HepG2 (cell line): Measurements from ENCODE around the gene BACH1. TPM values are rescaled to one million over a fixed set of nuclear protein-coding genes. Genes with fewer than 3 reads are reported as not detected.
A peak's percentile ranks its signal among the peaks of the same experiment; 100 is the strongest.

Source experiments
- ATAC-seq: fragments of 200-7000 bp; cut with Tn5 transposase; 3 replicates; pipeline ENCODE4 v1.9.1; 2020; ENCODE audit warnings: mild to moderate bottlenecking, moderate library complexity
- BruUV-seq: library from RNA; stranded (reverse); fragments of 400-500 nt; replicated peaks from 2 replicates; lab custom pipeline; 2021; lab: Mats Ljungman, UMichigan
- CTCF ChIA-PET: fragments of 300-600 bp; formaldehyde crosslinking; extraction: SDS; loops from one replicate; lab custom pipeline; 2021; ENCODE audit warnings: low total read pairs, inconsistent platforms, low intra/inter-chr PET ratio; lab: Yijun Ruan, JAX
- POLR2A ChIA-PET: fragments of 350-600 bp; sonication (Branson Sonifier 250); formaldehyde crosslinking; loops from one replicate; lab custom pipeline; 2020; ENCODE audit warnings: antibody characterized with exemption, inconsistent platforms; lab: Yijun Ruan, JAX
- DNase-seq: peaks from one replicate; pipeline ENCODE4 v3.0.0-alpha.2; 2015; ENCODE audit warnings: low spot score
- FAIRE-seq: peaks from 3 replicates; lab custom pipeline; 2011; peaks lifted over from hg19 to GRCh38; lab: Jason Lieb, UNC
- H2AFZ ChIP-seq: one replicate; pipeline ENCODE4 v1.6.1; 2011; ENCODE audit warnings: low read length, inconsistent platforms
- H3K27ac ChIP-seq: fragments of 300-600 bp; 3 replicates; pipeline ENCODE4 v1.8.0; 2011; ENCODE audit warnings: mixed run types, mild to moderate bottlenecking, mixed read lengths, low read length, inconsistent platforms; ENCODE audit not compliant: insufficient read depth; ENCODE audit errors: extremely low read length
- H3K27me3 ChIP-seq, 2 experiments: fragments of 200-600 bp in 1 of 2; 2 replicates in 1 of 2; 3 replicates in 1 of 2; pipeline versions ENCODE4 v1.6.0 to v1.8.0; 2011; ENCODE audit warnings: low read length in 2 of 2, mild to moderate bottlenecking in 2 of 2, moderate library complexity in 2 of 2, inconsistent platforms in 1 of 2; ENCODE audit not compliant: insufficient read depth in 2 of 2, control insufficient read depth in 1 of 2
- H3K36me3 ChIP-seq, 2 experiments: fragments of 200-600 bp in 1 of 2; replicated peaks in 1 of 2; 2 replicates in 1 of 2; 3 replicates in 1 of 2; pipeline versions ENCODE4 v1.5.1 to v1.8.0; 2011; ENCODE audit warnings: low read length in 2 of 2, inconsistent platforms in 1 of 2; ENCODE audit not compliant: insufficient read depth in 2 of 2, control insufficient read depth in 1 of 2
- H3K4me1 ChIP-seq: 2 replicates; pipeline ENCODE4 v1.5.1; 2012; ENCODE audit warnings: low read length, inconsistent platforms; ENCODE audit not compliant: insufficient read depth
- H3K4me2 ChIP-seq: 2 replicates; pipeline ENCODE4 v1.6.0; 2011; ENCODE audit warnings: low read depth, low read length, inconsistent platforms
- H3K4me3 ChIP-seq, 3 experiments: fragments of 200-600 bp in 1 of 3; sonication (generic), shearing (Covaris generic) in 1 of 3; replicated peaks in 1 of 3; 2 replicates each; pipeline ENCODE4 v1.5.1; 2011 to 2016; ENCODE audit warnings: low read length in 3 of 3, inconsistent platforms in 2 of 3, low read depth in 2 of 3, mild to moderate bottlenecking in 2 of 3, control low read depth in 1 of 3, mixed read lengths in 1 of 3; ENCODE audit not compliant: insufficient read depth in 1 of 3
- H3K79me2 ChIP-seq: one replicate; pipeline ENCODE4 v1.6.1; 2011; ENCODE audit warnings: low read length, inconsistent platforms; ENCODE audit not compliant: insufficient read depth
- H3K9ac ChIP-seq: 2 replicates; pipeline ENCODE4 v1.6.0; 2011; ENCODE audit warnings: mild to moderate bottlenecking, low read depth, low read length, inconsistent platforms; ENCODE audit not compliant: insufficient read depth
- H3K9me3 ChIP-seq: 2 replicates; pipeline ENCODE4 v1.5.1; 2012; ENCODE audit warnings: mild to moderate bottlenecking, low read length
- H4K20me1 ChIP-seq: 2 replicates; pipeline ENCODE4 v1.6.0; 2011; ENCODE audit warnings: inconsistent platforms, mild to moderate bottlenecking, low read length, moderate library complexity; ENCODE audit not compliant: insufficient read depth
- CBX1 ChIP-seq: IDR thresholded peaks from one replicate; pipeline ENCODE4 v1.6.1; 2016; ENCODE audit warnings: antibody characterized with exemption, low read depth
- CEBPB ChIP-seq: IDR thresholded peaks from 2 replicates; pipeline ENCODE4 v1.6.1; 2011; ENCODE audit warnings: low read depth, low read length, improper control_type of control experiment, borderline replicate concordance
- CEBPG ChIP-seq: IDR thresholded peaks from 2 replicates; pipeline ENCODE4 v1.6.1; 2016
- FOXA3 ChIP-seq: IDR thresholded peaks from 2 replicates; pipeline ENCODE4 v1.6.1; 2016; ENCODE audit warnings: missing genetic modification reagents, missing compliant biosample characterization
- GFI1 ChIP-seq: sonication (generic); formaldehyde crosslinking; IDR thresholded peaks from 2 replicates; pipeline ENCODE4 v1.5.0; 2020; ENCODE audit warnings: missing genetic modification reagents, mild to moderate bottlenecking, borderline replicate concordance
- HIVEP1 ChIP-seq: sonication (generic); formaldehyde crosslinking; IDR thresholded peaks from 2 replicates; pipeline ENCODE4 v1.4.0; 2020; ENCODE audit warnings: mild to moderate bottlenecking, missing genetic modification reagents
- HMG20B ChIP-seq: conservative IDR thresholded peaks from 2 replicates; pipeline ENCODE4 v1.6.1; 2016; ENCODE audit warnings: missing genetic modification reagents, missing compliant biosample characterization
- NKX3-1 ChIP-seq: sonication (generic); formaldehyde crosslinking; IDR thresholded peaks from 2 replicates; pipeline ENCODE4 v1.5.0; 2020; ENCODE audit warnings: missing genetic modification reagents
- NR2C2 ChIP-seq: sonication (generic); formaldehyde crosslinking; IDR thresholded peaks from 2 replicates; pipeline ENCODE4 v1.4.0; 2020; ENCODE audit warnings: missing genetic modification reagents, mild to moderate bottlenecking, moderate library complexity, borderline replicate concordance
- RFX3 ChIP-seq: IDR thresholded peaks from 2 replicates; pipeline ENCODE4 v1.6.1; 2016; ENCODE audit warnings: missing biosample characterization, missing genetic modification reagents
- SNRNP70 ChIP-seq: fragments of 200-400 bp; formaldehyde crosslinking; IDR thresholded peaks from 2 replicates; pipeline ENCODE4 v1.6.1; 2017; ENCODE audit warnings: mild to moderate bottlenecking, low read depth, low read length, moderate library complexity
- SOX5 ChIP-seq: IDR thresholded peaks from 2 replicates; pipeline ENCODE4 v1.6.1; 2016; ENCODE audit warnings: borderline replicate concordance
- ZNF251 ChIP-seq: sonication (generic); formaldehyde crosslinking; IDR thresholded peaks from 2 replicates; pipeline ENCODE4 v1.9.0; 2021; ENCODE audit warnings: mild to moderate bottlenecking, missing genetic modification reagents
- ZNF7 ChIP-seq: IDR thresholded peaks from 2 replicates; pipeline ENCODE4 v1.6.1; 2016; ENCODE audit warnings: missing biosample characterization, missing genetic modification reagents
- WGBS: methylation state at CpG from one replicate; pipeline ENCODE4 v1.1.6; 2017; ENCODE audit warnings: low lambda C conversion rate; 5-methylcytosine and 5-hydroxymethylcytosine counted together
- in situ Hi-C: cut with HindIII; loops from 2 replicates; pipeline ENCODE4 v1.10.0; 2017; ENCODE audit warnings: low pct_unique_long_range_greater_than_20kb; ENCODE audit not compliant: extremely low pct_ligation_motif_present
- intact Hi-C: fragments of 100-400 bp; cut with micrococcal nuclease; formaldehyde crosslinking; loops from one replicate; pipeline ENCODE4 v1.10.0; 2022; ENCODE audit not compliant: unreplicated experiment
- polyA plus RNA-seq, 8 experiments: library from polyadenylated mRNA; depleted of rRNA in 3 of 8; stranded (reverse) in 7 of 8; unstranded in 1 of 8; fragments of >200 nt; fragmentation: Illumina TruSeq in 4 of 8; extraction: Trizol in 4 of 8; gene quantifications; 2 replicates each; pipeline versions ENCODE4 v1.2.1 to v1.2.3, GENCODE V29; 2011 to 2016; ENCODE audit warnings: low read depth in 4 of 8, missing spikeins in 1 of 8, mixed read lengths in 1 of 8; ENCODE audit not compliant: insufficient read depth in 1 of 8
- total RNA-seq, 5 experiments: library from RNA; depleted of rRNA; stranded (reverse); fragments of >200 nt; fragmentation: Illumina TruSeq; extraction: Trizol; gene quantifications; 2 replicates each; pipeline ENCODE4 v1.2.3, GENCODE V29; 2016; ENCODE audit warnings: low read depth in 1 of 5
- TF ChIP-seq, protein P1 (sequence below): sonication (generic); formaldehyde crosslinking; IDR thresholded peaks from 2 replicates; pipeline ENCODE4 v1.5.0; 2020; ENCODE audit warnings: missing genetic modification reagents

BACH1 gene
- total and polyA plus RNA-seq, 2 of the 13 experiments (the other 11 are each of a cell fraction or from before 2014, with no cell fraction given) = 16.5 to 51.7 TPM

DNA sequence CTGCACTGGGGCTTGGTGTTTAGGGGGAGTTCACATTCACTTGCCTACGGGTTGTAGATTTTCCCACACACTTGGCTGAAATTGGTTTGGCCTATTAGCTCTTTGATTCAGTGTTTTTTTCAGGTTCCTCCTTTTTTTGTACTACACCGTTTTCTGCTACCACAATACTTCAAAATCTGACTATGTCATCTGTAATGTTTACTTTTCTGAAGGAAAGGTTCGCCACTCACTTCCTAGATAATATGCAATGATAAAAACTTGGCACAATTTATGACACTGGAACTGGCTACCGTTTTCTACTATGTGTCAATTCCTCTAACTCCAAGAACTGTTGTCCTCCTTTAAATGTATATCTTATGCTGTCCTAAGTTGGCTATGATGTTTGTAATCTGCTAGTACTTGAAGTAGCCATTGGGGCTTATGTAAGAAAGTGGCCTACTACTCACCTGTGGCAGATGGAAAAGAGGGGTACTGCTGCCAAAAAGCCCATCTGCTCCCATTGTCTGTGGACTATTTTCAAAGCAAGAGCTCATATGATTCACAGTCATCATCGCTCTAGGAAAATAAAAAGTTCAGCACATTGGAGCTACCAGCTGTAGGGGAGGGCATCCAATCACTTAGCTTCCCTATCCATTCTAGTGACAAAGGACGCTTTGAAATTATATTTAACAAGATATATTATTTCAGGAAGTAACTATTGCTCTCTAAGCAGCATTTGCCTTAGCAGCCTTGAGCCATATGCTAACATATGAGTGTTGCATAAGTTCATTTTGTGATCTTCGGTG, 42.4 kb upstream of the BACH1 start:
- no TSS peak for BruUV-seq
- in situ Hi-C loops (no loop called here), intact Hi-C loops (no loop called here)
- H3K4me1 ChIP-seq = peaks cover 30% of the 10 kb centered on the region
- no peak overlapping the region for H2AFZ ChIP-seq
- H3K27me3 ChIP-seq = no peaks in the 10 kb centered on the region
- ChIA-PET CTCF (no interaction called here), POLR2A (no interaction called here)
- ATAC-seq (no peak), FAIRE-seq (no peak), DNase-seq (no peak)
- 36% methylated on average over 7 of the region's 7 CpGs for WGBS
- no peaks in the 10 kb centered on the region for H3K36me3 ChIP-seq
- peaks cover 18% of the 10 kb centered on the region for H3K9me3 ChIP-seq
- no peak overlapping the region for H3K27ac ChIP-seq
- H3K4me3 ChIP-seq = no peak overlapping the region
- no peaks in the 10 kb centered on the region for H3K79me2 ChIP-seq
- no peak overlapping the region for H3K4me2 ChIP-seq
- no peaks in the 10 kb centered on the region for H4K20me1 ChIP-seq
- H3K9ac ChIP-seq = no peak overlapping the region
- TF ChIP-seq CBX1 = no peak
- TF ChIP-seq HMG20B (CRISPR knock-in tag) = no peak

DNA sequence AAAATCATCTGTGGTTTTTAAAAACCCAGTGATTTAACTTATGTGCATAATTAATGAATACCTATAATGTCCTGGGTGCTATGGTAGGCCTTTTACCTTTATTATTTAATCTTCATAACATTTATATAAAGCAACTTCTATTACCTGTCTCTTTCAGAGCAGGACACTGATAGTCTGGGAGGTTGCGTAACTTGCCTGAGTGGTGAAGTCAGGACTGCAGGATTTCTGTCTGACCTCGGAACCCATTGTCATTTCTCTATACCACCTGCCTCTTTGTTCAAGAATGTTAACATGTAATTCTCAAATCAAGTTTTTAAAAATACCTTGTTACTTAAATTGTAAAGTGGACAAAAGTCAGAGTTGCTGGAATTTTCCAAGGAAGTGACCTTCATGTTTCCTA, 41.0 kb upstream of the BACH1 start:
- Histone ChIP-seq H3K4me2 (no peak overlapping the region; the same call in 1 of the 2 replicates), H3K9ac (no peak overlapping the region), H3K79me2 (no peaks in the 10 kb centered on the region), H2AFZ (no peak overlapping the region), H4K20me1 (no peaks in the 10 kb centered on the region), H3K4me1 (peaks cover 30% of the 10 kb centered on the region), H3K27me3 (no peaks in the 10 kb centered on the region), H3K27ac (no peak overlapping the region), H3K36me3 (no peaks in the 10 kb centered on the region), H3K4me3 (no peak overlapping the region), H3K9me3 (peaks cover 18% of the 10 kb centered on the region)
- BruUV-seq = no TSS peak
- ATAC-seq = peak; percentile 51; the same call in 1 of the 3 replicates
- no peak for FAIRE-seq
- CTCF ChIA-PET = no interaction called here
- in situ Hi-C loops (no loop called here), intact Hi-C loops (no loop called here)
- POLR2A ChIA-PET = no interaction called here
- WGBS = 25% methylated on average over 2 of the region's 2 CpGs
- DNase-seq = peak; percentile 6
- TF ChIP-seq SNRNP70 = no peak
- no peak for TF ChIP-seq FOXA3 (CRISPR knock-in tag)
- peak; percentile 96 for TF ChIP-seq CEBPB
- TF ChIP-seq, protein P1, sequence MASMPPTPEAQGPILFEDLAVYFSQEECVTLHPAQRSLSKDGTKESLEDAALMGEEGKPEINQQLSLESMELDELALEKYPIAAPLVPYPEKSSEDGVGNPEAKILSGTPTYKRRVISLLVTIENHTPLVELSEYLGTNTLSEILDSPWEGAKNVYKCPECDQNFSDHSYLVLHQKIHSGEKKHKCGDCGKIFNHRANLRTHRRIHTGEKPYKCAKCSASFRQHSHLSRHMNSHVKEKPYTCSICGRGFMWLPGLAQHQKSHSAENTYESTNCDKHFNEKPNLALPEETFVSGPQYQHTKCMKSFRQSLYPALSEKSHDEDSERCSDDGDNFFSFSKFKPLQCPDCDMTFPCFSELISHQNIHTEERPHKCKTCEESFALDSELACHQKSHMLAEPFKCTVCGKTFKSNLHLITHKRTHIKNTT (CRISPR knock-in tag) = no peak
- peak; percentile 90 for TF ChIP-seq CEBPG
- no peak for TF ChIP-seq RFX3 (CRISPR knock-in tag)
- TF ChIP-seq ZNF251 (CRISPR knock-in tag) = no peak
- TF ChIP-seq NR2C2 = no peak
- TF ChIP-seq NKX3-1 (CRISPR knock-in tag) = no peak
- TF ChIP-seq HIVEP1 (CRISPR knock-in tag) = no peak
- 0 out of 2 replicates have a peak, but pooled peaks have one; percentile 11 for TF ChIP-seq SOX5 (CRISPR knock-in tag)
- no peak for TF ChIP-seq GFI1 (CRISPR knock-in tag)
- TF ChIP-seq ZNF7 (CRISPR knock-in tag) = no peak
